HCT116 (cell line): ENCODE data around the gene APP. TPM values are rescaled to one million over a fixed set of nuclear protein-coding genes. Genes with fewer than 3 reads are reported as not detected.

Experiments
- ATAC-seq: fragments of 200-7000 bp; cut with Tn5 transposase; 2 replicates; pipeline ENCODE4 v1.9.1; 2020; ENCODE audit warnings: mild to moderate bottlenecking, moderate library complexity
- BruUV-seq: library from RNA; stranded (reverse); fragments of 400-500 nt; replicated peaks from 2 replicates; lab custom pipeline; 2021; lab: Mats Ljungman, UMichigan
- CTCF ChIA-PET: fragments of 300-600 bp; sonication (Branson Sonifier 250); formaldehyde crosslinking; loops from one replicate; lab custom pipeline; 2021; ENCODE audit warnings: antibody characterized with exemption; lab: Charles Lee
- POLR2A ChIA-PET: fragments of 300-600, 350-600 bp; sonication (Branson Sonifier 250); formaldehyde crosslinking; loops from one replicate; lab custom pipeline; 2021; ENCODE audit warnings: antibody characterized with exemption; lab: Charles Lee
- RAD21 ChIA-PET, 2 experiments: fragments of 300-600 bp; sonication (Branson Sonifier 250); formaldehyde crosslinking; loops; one replicate each; lab custom pipeline; 2023; ENCODE audit warnings: low total read pairs in 2 of 2; ENCODE audit not compliant: uncharacterized antibody in 2 of 2, unreplicated experiment in 2 of 2, low non-redundant PET in 1 of 2; lab: Charles Lee
- DNase-seq: peaks from one replicate; pipeline ENCODE4 v3.0.0-alpha.2; 2010; ENCODE audit warnings: low read depth, low spot score
- H2AFZ ChIP-seq: fragments of 200-600 bp; shearing (Covaris generic), sonication (generic); 2 replicates; pipeline ENCODE4 v1.6.1; 2017; ENCODE audit warnings: low read depth, mixed run types, mixed read lengths, antibody characterized with exemption, low read length; ENCODE audit not compliant: poor library complexity, severe bottlenecking
- H3K27ac ChIP-seq: 2 replicates; pipeline ENCODE4 v1.5.1; 2012; ENCODE audit warnings: low read depth, low read length
- H3K27me3 ChIP-seq: fragments of 200-600 bp; sonication (generic); 2 replicates; pipeline ENCODE4 v1.6.1; 2016; ENCODE audit warnings: mixed run types, low read length, mixed read lengths; ENCODE audit not compliant: insufficient read depth
- H3K36me3 ChIP-seq, 2 experiments: fragments of 200-500 bp in 1 of 2; fragments of 200-600 bp in 1 of 2; sonication (Bioruptor generic) in 1 of 2; sonication (generic) in 1 of 2; 2 replicates each; pipeline versions ENCODE4 v1.5.1 to v1.6.1; 2014 to 2016; ENCODE audit warnings: low read length in 2 of 2, inconsistent platforms in 1 of 2, mixed read lengths in 1 of 2, mixed run types in 1 of 2; ENCODE audit not compliant: insufficient read depth in 2 of 2, control insufficient read depth in 1 of 2
- H3K4me1 ChIP-seq, 2 experiments: fragments of 200-600 bp in 1 of 2; sonication (generic) in 1 of 2; 2 replicates each; pipeline versions ENCODE4 v1.5.1 to v1.6.1; 2012 to 2017; ENCODE audit warnings: low read length in 2 of 2, inconsistent platforms in 1 of 2, mild to moderate bottlenecking in 1 of 2, mixed read lengths in 1 of 2, mixed run types in 1 of 2, moderate library complexity in 1 of 2; ENCODE audit not compliant: insufficient read depth in 2 of 2, control insufficient read depth in 1 of 2
- H3K4me2 ChIP-seq: fragments of 200-600 bp; sonication (generic); 2 replicates; pipeline ENCODE4 v1.6.1; 2017; ENCODE audit warnings: mixed run types, low read length, mixed read lengths
- H3K4me3 ChIP-seq, 2 experiments: fragments of 200-600 bp in 1 of 2; sonication (generic) in 1 of 2; replicated peaks in 1 of 2; 2 replicates each; pipeline ENCODE4 v1.5.1; 2011 to 2016; ENCODE audit warnings: low read length in 2 of 2, control low read depth in 1 of 2, low read depth in 1 of 2, mild to moderate bottlenecking in 1 of 2, mixed read lengths in 1 of 2, mixed run types in 1 of 2
- H3K79me2 ChIP-seq: fragments of 200-600 bp; sonication (generic); 2 replicates; pipeline ENCODE4 v1.6.1; 2017; ENCODE audit warnings: mild to moderate bottlenecking, mixed run types, low read length, moderate library complexity, mixed read lengths; ENCODE audit not compliant: insufficient read depth
- H3K9ac ChIP-seq: fragments of 200-600 bp; sonication (generic); 2 replicates; pipeline ENCODE4 v1.6.1; 2016; ENCODE audit warnings: low read length, mixed read lengths
- H3K9me2 ChIP-seq: fragments of 200-600 bp; sonication (generic), shearing (Covaris generic); 2 replicates; pipeline ENCODE4 v1.6.1; 2017; ENCODE audit warnings: mixed run types, mild to moderate bottlenecking, moderate library complexity; ENCODE audit not compliant: insufficient read depth
- H3K9me3 ChIP-seq, 2 experiments: fragments of 200-500 bp in 1 of 2; fragments of 200-600 bp in 1 of 2; sonication (Bioruptor generic) in 1 of 2; sonication (generic) in 1 of 2; 2 replicates each; pipeline ENCODE4 v1.6.1; 2014 to 2017; ENCODE audit warnings: low read length in 2 of 2, mixed read lengths in 2 of 2, inconsistent platforms in 1 of 2, low read depth in 1 of 2, mild to moderate bottlenecking in 1 of 2, mixed run types in 1 of 2, moderate library complexity in 1 of 2; ENCODE audit not compliant: control insufficient read depth in 1 of 2, insufficient read depth in 1 of 2
- H4K20me1 ChIP-seq: fragments of 200-600 bp; sonication (generic), shearing (Covaris generic); 2 replicates; pipeline ENCODE4 v1.6.1; 2017; ENCODE audit warnings: mixed run types, mild to moderate bottlenecking, moderate library complexity; ENCODE audit not compliant: insufficient read depth
- ATF3 ChIP-seq: IDR thresholded peaks from 2 replicates; pipeline ENCODE4 v1.6.1; 2012
- CEBPB ChIP-seq: IDR thresholded peaks from 2 replicates; pipeline ENCODE4 v1.6.1; 2012; ENCODE audit warnings: low read depth
- CTCF ChIP-seq, 3 experiments: fragments of 200-600 bp in 1 of 3; sonication (generic) in 1 of 3; IDR thresholded peaks in 2 of 3; conservative IDR thresholded peaks in 1 of 3; 2 replicates each; pipeline ENCODE4 v1.5.1; 2012 to 2017; ENCODE audit warnings: low read depth in 2 of 3, low read length in 2 of 3, antibody characterized with exemption in 1 of 3, borderline replicate concordance in 1 of 3, control low read depth in 1 of 3, mild to moderate bottlenecking in 1 of 3, mixed read lengths in 1 of 3, mixed run types in 1 of 3, moderate library complexity in 1 of 3; ENCODE audit not compliant: insufficient read depth in 1 of 3
- FOSL1 ChIP-seq: IDR thresholded peaks from 2 replicates; pipeline ENCODE4 v1.6.1; 2012; ENCODE audit warnings: low read depth
- JUND ChIP-seq: IDR thresholded peaks from 2 replicates; pipeline ENCODE4 v1.6.1; 2012
- POLR2A ChIP-seq: IDR thresholded peaks from 2 replicates; pipeline ENCODE4 v1.7.0; 2011; ENCODE audit warnings: borderline replicate concordance; ENCODE audit not compliant: insufficient read depth, insufficient read length; ENCODE audit errors: extremely low read depth
- POLR2AphosphoS5 ChIP-seq: IDR thresholded peaks from 2 replicates; pipeline ENCODE4 v1.6.1; 2011; ENCODE audit warnings: mild to moderate bottlenecking, low read depth, low read length, moderate library complexity
- SIN3A ChIP-seq: IDR thresholded peaks from 2 replicates; pipeline ENCODE4 v1.6.1; 2012; ENCODE audit warnings: low read depth
- SP1 ChIP-seq: IDR thresholded peaks from 2 replicates; pipeline ENCODE4 v1.6.1; 2012; ENCODE audit warnings: low read depth
- TCF7L2 ChIP-seq: IDR thresholded peaks from 2 replicates; pipeline ENCODE4 v1.7.0; 2011; ENCODE audit warnings: borderline replicate concordance, inconsistent platforms; ENCODE audit not compliant: insufficient read depth, insufficient read length; ENCODE audit errors: extremely low read depth
- ZNF274 ChIP-seq: fragments of 200-500 bp; sonication (Bioruptor generic); IDR thresholded peaks from 2 replicates; pipeline ENCODE4 v1.6.1; 2014; ENCODE audit warnings: mild to moderate bottlenecking, low read depth, low read length, inconsistent platforms
- intact Hi-C: fragments of 100-400 bp; cut with micrococcal nuclease; formaldehyde crosslinking; loops from 2 replicates; pipeline ENCODE4 v1.10.0; 2022
- total RNA-seq: library from RNA; stranded (reverse); gene quantifications from one replicate; pipeline ENCODE4 v1.2.1, GENCODE V29; 2021; ENCODE audit not compliant: unreplicated experiment

The APP gene
- total RNA-seq, 1 experiment from 2014 or later: 267 TPM

- H3K4me2 ChIP-seq: no peak overlapping the region
- no peaks in the 10 kb centered on the region; a peak in 1 of 4 replicates for H3K36me3 ChIP-seq
- ATAC-seq (no peak), DNase-seq (no peak)
- TF ChIP-seq POLR2AphosphoS5 (no peak), JUND (no peak), CTCF (IDR thresholded peaks at IDR 0.05 in 2 of 3, conservative IDR thresholded peaks at IDR 0.05 in 1 of 3; ENCODE audit: borderline replicate concordance in 1 of 3, insufficient read depth in 1 of 3, low read depth in 2 of 3, low read length in 2 of 3) (no peak), SP1 (no peak), ATF3 (no peak), TCF7L2 (no peak), CEBPB (no peak), POLR2A (no peak), FOSL1 (no peak), SIN3A (no peak), ZNF274 (no peak)
- no peaks in the 10 kb centered on the region for H3K79me2 ChIP-seq
- no peak overlapping the region for H2AFZ ChIP-seq
- H3K9ac ChIP-seq: no peak overlapping the region
- ChIA-PET CTCF (no interaction called here), POLR2A (no interaction called here), RAD21 (no interaction called here)
- H3K27ac ChIP-seq: no peak overlapping the region
- no peaks in the 10 kb centered on the region; the same call in 1 of the 2 replicates for H4K20me1 ChIP-seq
- H3K4me3 ChIP-seq: no peak overlapping the region
- H3K4me1 ChIP-seq: no peaks in the 10 kb centered on the region; a peak in 1 of 4 replicates
- H3K9me3 ChIP-seq: no peaks in the 10 kb centered on the region
- no TSS peak for BruUV-seq
- intact Hi-C loops: no loop called here
- no peaks in the 10 kb centered on the region for H3K9me2 ChIP-seq
- H3K27me3 ChIP-seq: no peaks in the 10 kb centered on the region
These were observed 267.0 kb downstream of the APP start for GRCh38 chr21:25903607-25904006.
